H9 (cell line): ENCODE data around the gene ALDH3A2. TPM values are rescaled to one million over a fixed set of nuclear protein-coding genes. Genes with fewer than 3 reads are reported as not detected.

ENCODE experiments used
- DNase-seq: peaks from one replicate; pipeline ENCODE4 v3.0.0-alpha.2; 2017
- H2AFZ ChIP-seq: one replicate; pipeline ENCODE4 v1.6.1; 2013; ENCODE audit warnings: mild to moderate bottlenecking, low read length, control low read depth, moderate library complexity
- H2AK5ac ChIP-seq: 2 replicates; pipeline ENCODE4 v1.6.1; 2013; ENCODE audit warnings: low read length, control low read depth, mixed read lengths; ENCODE audit not compliant: insufficient read length
- H2BK120ac ChIP-seq: one replicate; pipeline ENCODE4 v1.6.1; 2013; ENCODE audit warnings: low read depth, mild to moderate bottlenecking, low read length, control low read depth, inconsistent platforms; ENCODE audit not compliant: poor library complexity, severe bottlenecking
- H2BK12ac ChIP-seq: 2 replicates; pipeline ENCODE4 v1.6.1; 2013; ENCODE audit warnings: low read length, control low read depth, mixed read lengths, low read depth; ENCODE audit not compliant: insufficient read length
- H2BK15ac ChIP-seq: 2 replicates; pipeline ENCODE4 v1.6.1; 2013; ENCODE audit warnings: low read depth, low read length, control low read depth
- H2BK20ac ChIP-seq: one replicate; pipeline ENCODE4 v1.6.1; 2013; ENCODE audit warnings: low read depth, mild to moderate bottlenecking, low read length, control low read depth, inconsistent platforms; ENCODE audit not compliant: poor library complexity, severe bottlenecking
- H2BK5ac ChIP-seq: 2 replicates; pipeline ENCODE4 v1.6.1; 2013; ENCODE audit warnings: low read length, control low read depth, mixed read lengths; ENCODE audit not compliant: insufficient read length
- H3K14ac ChIP-seq: 2 replicates; pipeline ENCODE4 v1.6.1; 2013; ENCODE audit warnings: low read length, control low read depth; ENCODE audit not compliant: insufficient read depth
- H3K18ac ChIP-seq: 2 replicates; pipeline ENCODE4 v1.6.1; 2013; ENCODE audit warnings: low read depth, mild to moderate bottlenecking, mixed read lengths, low read length, control low read depth; ENCODE audit not compliant: insufficient read length
- H3K23ac ChIP-seq: 2 replicates; pipeline ENCODE4 v1.6.1; 2013; ENCODE audit warnings: low read length, control low read depth, mixed read lengths, low read depth; ENCODE audit not compliant: insufficient read length
- H3K23me2 ChIP-seq: 2 replicates; pipeline ENCODE4 v1.6.1; 2013; ENCODE audit warnings: low read depth, mild to moderate bottlenecking, mixed read lengths, low read length, control low read depth; ENCODE audit not compliant: insufficient read length, poor library complexity, severe bottlenecking
- H3K27ac ChIP-seq: 2 replicates; pipeline ENCODE4 v1.5.1; 2013; ENCODE audit warnings: low read length, control low read depth, mixed read lengths, low read depth; ENCODE audit not compliant: insufficient read length
- H3K27me3 ChIP-seq: 2 replicates; pipeline ENCODE4 v1.6.1; 2013; ENCODE audit warnings: low read length, control low read depth, inconsistent platforms; ENCODE audit not compliant: insufficient read depth
- H3K4ac ChIP-seq: 2 replicates; pipeline ENCODE4 v1.6.1; 2013; ENCODE audit warnings: low read depth, mild to moderate bottlenecking, control low read depth, inconsistent platforms, low read length, moderate library complexity
- H3K4me1 ChIP-seq: 2 replicates; pipeline ENCODE4 v1.6.1; 2013; ENCODE audit warnings: low read length, control low read depth, inconsistent platforms; ENCODE audit not compliant: insufficient read depth
- H3K4me2 ChIP-seq: 2 replicates; pipeline ENCODE4 v1.6.1; 2013; ENCODE audit warnings: low read length, control low read depth, mixed read lengths; ENCODE audit not compliant: insufficient read length, insufficient read depth
- H3K56ac ChIP-seq: 2 replicates; pipeline ENCODE4 v1.6.1; 2013; ENCODE audit warnings: low read depth, mild to moderate bottlenecking, mixed read lengths, low read length, control low read depth; ENCODE audit not compliant: insufficient read length
- H3K79me1 ChIP-seq: 2 replicates; pipeline ENCODE4 v1.6.1; 2013; ENCODE audit warnings: low read depth, mild to moderate bottlenecking, moderate library complexity, low read length, control low read depth, inconsistent platforms; ENCODE audit not compliant: insufficient read depth, poor library complexity, severe bottlenecking
- H3K79me2 ChIP-seq: 2 replicates; pipeline ENCODE4 v1.6.1; 2013; ENCODE audit warnings: low read length, control low read depth, inconsistent platforms; ENCODE audit not compliant: insufficient read depth
- H3K9ac ChIP-seq: 2 replicates; pipeline ENCODE4 v1.6.1; 2013; ENCODE audit warnings: low read length, control low read depth, mixed read lengths; ENCODE audit not compliant: insufficient read length; ENCODE audit errors: extremely low read depth
- H3K9me3 ChIP-seq: one replicate; pipeline ENCODE4 v1.6.1; 2013; ENCODE audit warnings: low read depth, low read length, inconsistent platforms; ENCODE audit not compliant: control insufficient read depth
- H3T11ph ChIP-seq: one replicate; pipeline ENCODE4 v1.6.1; 2013; ENCODE audit warnings: mild to moderate bottlenecking, low read length, control low read depth, inconsistent platforms
- H4K20me1 ChIP-seq: one replicate; pipeline ENCODE4 v1.6.1; 2013; ENCODE audit not compliant: control insufficient read depth, insufficient read length, insufficient read depth
- H4K5ac ChIP-seq: 2 replicates; pipeline ENCODE4 v1.6.1; 2013; ENCODE audit warnings: low read depth, mild to moderate bottlenecking, mixed read lengths, low read length, control low read depth; ENCODE audit not compliant: insufficient read length
- H4K8ac ChIP-seq: replicated peaks from 2 replicates; pipeline ENCODE4 v1.6.1; 2013; ENCODE audit warnings: low read length, control low read depth, mixed read lengths, low read depth; ENCODE audit not compliant: insufficient read length
- H4K91ac ChIP-seq: 2 replicates; pipeline ENCODE4 v1.6.1; 2013; ENCODE audit warnings: low read depth, mild to moderate bottlenecking, moderate library complexity, mixed read lengths, low read length, control low read depth; ENCODE audit not compliant: insufficient read length
- H3K27ac Mint-ChIP-seq, 3 experiments: 2 replicates in 2 of 3; 3 replicates in 1 of 3; pipeline ENCODE4 v1.8.0; 2020 to 2021; ENCODE audit warnings: mixed read lengths in 3 of 3, mild to moderate bottlenecking in 1 of 3, moderate library complexity in 1 of 3
- H3K27me3 Mint-ChIP-seq: 2 replicates; pipeline ENCODE4 v1.8.0; 2021; ENCODE audit warnings: low read depth, mild to moderate bottlenecking, moderate library complexity, mixed read lengths
- H3K36me3 Mint-ChIP-seq, 3 experiments: 2 replicates in 2 of 3; 3 replicates in 1 of 3; pipeline ENCODE4 v1.8.0; 2020 to 2021; ENCODE audit warnings: low read depth in 3 of 3, mixed read lengths in 3 of 3; ENCODE audit not compliant: insufficient read depth in 1 of 3
- H3K4me1 Mint-ChIP-seq, 2 experiments: 2 replicates each; pipeline ENCODE4 v1.8.0; 2020; ENCODE audit warnings: mixed read lengths in 2 of 2
- H3K4me3 Mint-ChIP-seq, 2 experiments: 2 replicates in 1 of 2; 3 replicates in 1 of 2; pipeline ENCODE4 v1.8.0; 2020 to 2021; ENCODE audit warnings: mild to moderate bottlenecking in 2 of 2, mixed read lengths in 2 of 2, moderate library complexity in 1 of 2
- H3K9me3 Mint-ChIP-seq, 2 experiments: 2 replicates in 1 of 2; 3 replicates in 1 of 2; pipeline ENCODE4 v1.8.0; 2020; ENCODE audit warnings: mild to moderate bottlenecking in 2 of 2, mixed read lengths in 2 of 2, moderate library complexity in 1 of 2
- CTCF ChIP-seq: fragments of 200-600 bp; sonication (generic); conservative IDR thresholded peaks from 3 replicates; pipeline ENCODE4 v1.8.0; 2021; ENCODE audit warnings: antibody characterized with exemption, mild to moderate bottlenecking
- WGBS: extraction: QIAGEN DNeasy Blood & Tissue Kit; methylation state at CpG from one replicate; pipeline ENCODE4 v1.1.7; 2013; ENCODE audit warnings: missing lambda C conversion rate, low lambda C conversion rate, mixed read lengths; ENCODE audit not compliant: insufficient read length; ENCODE audit errors: extremely low coverage; 5-methylcytosine and 5-hydroxymethylcytosine counted together
- total RNA-seq: library from RNA; stranded (reverse); gene quantifications from 2 replicates; pipeline ENCODE4 v1.2.1, GENCODE V29; 2021

ALDH3A2 gene
- total RNA-seq, 1 experiment from 2014 or later: 100 TPM

GRCh38 chr17:19631905-19632304 lies 16.6 kb upstream of the ALDH3A2 start:
- H3K27ac Mint-ChIP-seq: no peak overlapping the region
- no peak overlapping the region for H4K8ac ChIP-seq
- H3K9ac ChIP-seq: no peak overlapping the region
- H3K9me3 Mint-ChIP-seq: peaks cover 0 to 2% of the 10 kb centered on the region in 2 experiments; a peak in 2 of 5 replicates
- H3K4me1 ChIP-seq: no peaks in the 10 kb centered on the region
- H4K91ac ChIP-seq: no peak overlapping the region
- H2BK5ac ChIP-seq: no peak overlapping the region
- no peak overlapping the region for H3K56ac ChIP-seq
- no CpG with 5 or more reads among the region's 2 CpGs for WGBS
- H3K18ac ChIP-seq: no peak overlapping the region
- no peaks in the 10 kb centered on the region for H3K9me3 ChIP-seq
- H3K27me3 ChIP-seq: no peaks in the 10 kb centered on the region
- H3K23ac ChIP-seq: no peak overlapping the region
- H3K4me3 Mint-ChIP-seq: no peak overlapping the region
- no peak overlapping the region for H3K4ac ChIP-seq
- H2AK5ac ChIP-seq: no peak overlapping the region
- H3K4me2 ChIP-seq: no peak overlapping the region
- no peak overlapping the region for H4K5ac ChIP-seq
- no peak overlapping the region for H3K27ac ChIP-seq
- no peaks in the 10 kb centered on the region for H3K4me1 Mint-ChIP-seq
- no peak overlapping the region for H2BK120ac ChIP-seq
- no peaks in the 10 kb centered on the region for H3K23me2 ChIP-seq
- no peaks in the 10 kb centered on the region for H3K79me1 ChIP-seq
- no peak overlapping the region for H3K14ac ChIP-seq
- H2AFZ ChIP-seq: no peak overlapping the region
- H2BK15ac ChIP-seq: no peak overlapping the region
- H2BK20ac ChIP-seq: no peak overlapping the region
- H3K27me3 Mint-ChIP-seq: no peaks in the 10 kb centered on the region
- DNase-seq: no peak
- no peaks in the 10 kb centered on the region for H3K36me3 Mint-ChIP-seq
- H3T11ph ChIP-seq: no peak overlapping the region
- no peaks in the 10 kb centered on the region for H4K20me1 ChIP-seq
- no peak for TF ChIP-seq CTCF
- H2BK12ac ChIP-seq: no peak overlapping the region
- H3K79me2 ChIP-seq: no peaks in the 10 kb centered on the region
